Gastroesophageal sphincter (tissue), 4 donors: ENCODE results near the gene CFAP69. TPM values are rescaled to one million over a fixed set of nuclear protein-coding genes. Genes with fewer than 3 reads are reported as not detected.

Source experiments
- ATAC-seq: fragments of 150-250 bp; one replicate; pipeline ENCODE4 v1.9.1; 2016; ENCODE audit warnings: mild to moderate bottlenecking, moderate library complexity
- H3K27ac ChIP-seq, 4 donors: fragments of 200-600 bp; sonication (generic) in 3 of 4; 1 replicate in 3 of 4; 2 replicates in 1 of 4; pipeline ENCODE4 v1.5.1; 2016 to 2019
- H3K27me3 ChIP-seq: fragments of 200-600 bp; sonication (generic); one replicate; pipeline ENCODE4 v1.5.1; 2019
- H3K36me3 ChIP-seq, 2 donors: fragments of 200-600 bp; sonication (generic); one replicate each; pipeline ENCODE4 v1.5.1; 2019; ENCODE audit warnings: control low read depth in 1 of 2
- H3K4me1 ChIP-seq, 3 donors: fragments of 200-600 bp; sonication (generic); 1 replicate in 2 of 3; 2 replicates in 1 of 3; pipeline ENCODE4 v1.5.1; 2016 to 2019; ENCODE audit warnings: control low read depth in 2 of 3
- H3K4me3 ChIP-seq, 2 donors: fragments of 200-600 bp; sonication (generic); one replicate each; pipeline ENCODE4 v1.5.1; 2019; ENCODE audit warnings: mild to moderate bottlenecking in 1 of 2, moderate library complexity in 1 of 2
- H3K9me3 ChIP-seq, 3 donors: fragments of 200-600 bp; sonication (generic); one replicate each; pipeline ENCODE4 v1.5.1; 2017 to 2019; ENCODE audit warnings: control low read depth in 2 of 3
- CTCF ChIP-seq, 4 experiments: fragments of 200-600 bp in 2 of 4; fragments of 450-650 bp in 2 of 4; sonication (generic) in 1 of 4; IDR thresholded peaks; one replicate each; pipeline ENCODE4 v1.5.1; 2017 to 2019; ENCODE audit warnings: antibody characterized with exemption in 4 of 4, mild to moderate bottlenecking in 2 of 4, moderate library complexity in 2 of 4
- EP300 ChIP-seq: sonication (generic); formaldehyde crosslinking; IDR thresholded peaks from one replicate; pipeline ENCODE4 v1.6.1; 2017; ENCODE audit warnings: antibody characterized with exemption, mild to moderate bottlenecking
- POLR2A ChIP-seq, 2 donors: fragments of 450-650 bp; IDR thresholded peaks; one replicate each; pipeline ENCODE4 v1.6.1; 2017; ENCODE audit warnings: antibody characterized with exemption in 2 of 2, mild to moderate bottlenecking in 2 of 2, moderate library complexity in 1 of 2
- POLR2AphosphoS5 ChIP-seq: sonication (generic); formaldehyde crosslinking; IDR thresholded peaks from one replicate; pipeline ENCODE4 v1.6.1; 2017; ENCODE audit warnings: antibody characterized with exemption
- WGBS, 2 donors: methylation state at CpG; one replicate each; pipeline ENCODE4 v1.1.5; 2018; ENCODE audit warnings: low coverage in 1 of 2; 5-methylcytosine and 5-hydroxymethylcytosine counted together
- total RNA-seq, 4 donors: library from RNA; depleted of rRNA; stranded (reverse); fragments of >200 nt; gene quantifications; one replicate each; pipeline ENCODE4 v1.1.0, GENCODE V29; 2016

Gene CFAP69
- total RNA-seq = 10 to 100 TPM in 1 of 4 donors, 1 to 10 TPM in 3; 6.1 to 11.5 (median 7.2) TPM

DNA sequence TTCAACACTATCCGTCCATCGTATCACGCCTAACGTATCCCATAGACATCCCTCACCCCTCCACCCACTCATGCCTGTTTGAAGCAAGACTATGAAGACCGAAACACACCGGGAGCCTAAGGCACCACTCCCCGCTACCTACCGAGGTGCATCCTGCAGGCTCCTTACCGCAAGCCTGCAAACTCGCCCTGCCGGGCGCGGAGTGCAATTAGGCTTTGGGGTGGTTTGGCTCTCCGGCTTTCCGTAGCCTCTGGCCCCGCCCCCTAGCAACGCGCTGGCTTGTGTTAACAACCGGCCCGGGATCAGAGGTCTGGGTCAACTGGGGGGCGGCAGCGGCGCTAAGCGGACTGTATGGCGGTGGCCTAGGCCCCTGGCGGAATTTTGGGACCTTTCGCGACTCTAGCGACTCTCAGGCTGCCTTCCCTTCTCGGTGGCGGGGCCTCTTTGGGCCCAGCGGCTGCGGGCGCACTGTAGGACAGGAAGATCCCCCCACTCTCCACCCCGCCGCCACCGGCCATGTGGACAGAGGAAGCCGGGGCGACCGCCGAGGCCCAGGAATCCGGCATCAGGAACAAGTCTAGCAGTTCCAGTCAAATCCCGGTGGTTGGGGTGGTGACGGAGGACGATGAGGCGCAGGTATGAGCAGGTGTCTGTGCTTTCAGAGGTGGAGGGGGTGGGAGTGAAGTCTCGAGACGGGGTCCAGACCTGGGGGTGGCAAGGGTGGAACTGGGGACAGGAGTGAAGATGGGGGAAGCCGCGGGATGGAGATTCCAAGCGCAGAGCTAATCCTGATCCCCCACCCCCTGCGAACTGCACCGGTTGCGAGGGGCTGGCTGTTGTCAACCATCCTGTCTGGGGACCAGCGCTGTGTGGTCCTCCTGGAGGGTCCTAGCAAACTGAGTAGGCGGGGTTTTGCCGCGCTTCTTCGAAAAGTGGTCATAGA, at the start of gene CFAP69:
TSS of gene CFAP69 (plus strand) at position 266 of the 943 bp plus-strand sequence. CDS start at position 517, 251 bp downstream.
- WGBS, 2 donors = 0% methylated on average over 12 to 27 of the region's 59 CpGs
- Histone ChIP-seq H3K27me3 (no peaks in the 10 kb centered on the region), H3K4me3 (peak within 1 kb of the TSS; percentile 68 to 73), H3K27ac (peak within 1 kb of the TSS in 3 of 4 donors; percentile 56 to 71 (median 61)), H3K36me3 (no peaks in the 10 kb centered on the region), H3K9me3 (no peaks in the 10 kb centered on the region), H3K4me1 (peaks cover 0 to 22% (median 5%) of the 10 kb centered on the region in 3 donors)
- TF ChIP-seq POLR2AphosphoS5 (peak; percentile 75), EP300 (no peak), POLR2A (IDR thresholded peaks at IDR 0.05) (peak in 1 of 2 donors; percentile 33), CTCF (IDR thresholded peaks at IDR 0.05) (peak in 3 of 4 experiments; percentile 45 to 63 (median 57))
- peak; percentile 92 for ATAC-seq

- ATAC-seq = no peak
- Histone ChIP-seq H3K4me3 (no peak overlapping the region), H3K27me3 (no peaks in the 10 kb centered on the region), H3K36me3 (no peaks in the 10 kb centered on the region), H3K4me1 (no peaks in the 10 kb centered on the region), H3K9me3 (no peaks in the 10 kb centered on the region), H3K27ac (no peak overlapping the region)
- 86 to 88% methylated on average over 2 of the region's 2 CpGs for WGBS, 2 donors
- no peak for TF ChIP-seq CTCF (IDR thresholded peaks at IDR 0.05)
- no peak for TF ChIP-seq EP300
- TF ChIP-seq POLR2A (IDR thresholded peaks at IDR 0.05) = no peak
- no peak for TF ChIP-seq POLR2AphosphoS5
Measured at GRCh38 chr7:90201500-90202195, 43.3 kb upstream of the CFAP69 start.

DNA sequence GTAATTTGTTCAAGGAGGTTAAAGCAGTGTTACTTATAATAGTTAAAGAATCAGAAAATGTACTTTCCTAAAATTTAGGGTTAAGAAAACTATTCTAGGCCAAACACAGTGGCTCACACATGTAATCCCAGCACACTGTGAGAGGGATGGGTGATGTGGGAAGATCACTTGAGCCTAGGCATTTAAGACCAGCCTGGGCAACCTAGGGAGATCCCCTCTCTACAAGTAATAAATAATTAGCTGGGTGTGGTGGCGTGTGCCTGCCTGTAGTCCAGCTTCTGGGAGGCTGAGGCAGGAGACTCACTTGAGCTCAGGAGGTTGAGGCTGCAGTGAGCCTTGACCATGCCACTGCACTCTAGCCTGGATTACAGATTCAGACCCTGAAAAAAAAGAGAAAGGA, 37.0 kb upstream of the CFAP69 start:
- no peaks in the 10 kb centered on the region for H3K9me3 ChIP-seq
- no peak for ATAC-seq
- H3K27me3 ChIP-seq = no peaks in the 10 kb centered on the region
- WGBS, 2 donors = 89% methylated on average over 1 of the region's 1 CpG; no CpG with 5 or more reads in 1 of the 2 donors
- peaks cover 0 to 26% (median 0%) of the 10 kb centered on the region in 3 donors for H3K4me1 ChIP-seq
- no peak overlapping the region for H3K27ac ChIP-seq
- H3K4me3 ChIP-seq = no peak overlapping the region
- TF ChIP-seq POLR2A (IDR thresholded peaks at IDR 0.05) (no peak), EP300 (no peak), CTCF (IDR thresholded peaks at IDR 0.05) (no peak)
- no peaks in the 10 kb centered on the region for H3K36me3 ChIP-seq

- 40 to 88% methylated on average over 1 of the region's 1 CpG for WGBS, 2 donors
- no peaks in the 10 kb centered on the region for H3K36me3 ChIP-seq
- H3K9me3 ChIP-seq = no peaks in the 10 kb centered on the region
- no peaks in the 10 kb centered on the region for H3K27me3 ChIP-seq
- no peak for ATAC-seq
- peak overlapping the region in 1 of 4 donors; percentile 28 for H3K27ac ChIP-seq
- no peak overlapping the region for H3K4me3 ChIP-seq
- TF ChIP-seq POLR2A (IDR thresholded peaks at IDR 0.05) (no peak), CTCF (IDR thresholded peaks at IDR 0.05) (no peak), POLR2AphosphoS5 (no peak), EP300 (no peak)
- H3K4me1 ChIP-seq = peaks cover 0 to 31% (median 0%) of the 10 kb centered on the region in 3 donors
Measured at GRCh38 chr7:90209776-90210175, 35.2 kb upstream of the CFAP69 start.
